Stimulated activated CD8-positive, alpha-beta memory T cell treated with anti-CD3 and anti-CD28 coated beads, Interleukin-12 subunit alpha, Interleukin-12 subunit beta, amount 100 ng/mL, for 24 hours (primary cell): ENCODE measurements around the gene EGFR.

Experiments used
- DNase-seq: peaks from one replicate; pipeline ENCODE4 v3.0.0-alpha.2; 2020; ENCODE audit errors: extremely low read depth

EGFR gene

DNA sequence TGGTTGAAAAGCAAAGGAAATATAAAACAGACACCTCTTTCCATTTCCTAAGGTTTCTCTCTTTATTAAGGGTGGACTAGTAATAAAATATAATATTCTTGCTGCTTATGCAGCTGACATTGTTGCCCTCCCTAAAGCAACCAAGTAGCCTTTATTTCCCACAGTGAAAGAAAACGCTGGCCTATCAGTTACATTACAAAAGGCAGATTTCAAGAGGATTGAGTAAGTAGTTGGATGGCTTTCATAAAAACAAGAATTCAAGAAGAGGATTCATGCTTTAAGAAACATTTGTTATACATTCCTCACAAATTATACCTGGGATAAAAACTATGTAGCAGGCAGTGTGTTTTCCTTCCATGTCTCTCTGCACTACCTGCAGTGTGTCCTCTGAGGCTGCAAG lies 191.9 kb downstream of the EGFR start:
- no peak for DNase-seq

DNA sequence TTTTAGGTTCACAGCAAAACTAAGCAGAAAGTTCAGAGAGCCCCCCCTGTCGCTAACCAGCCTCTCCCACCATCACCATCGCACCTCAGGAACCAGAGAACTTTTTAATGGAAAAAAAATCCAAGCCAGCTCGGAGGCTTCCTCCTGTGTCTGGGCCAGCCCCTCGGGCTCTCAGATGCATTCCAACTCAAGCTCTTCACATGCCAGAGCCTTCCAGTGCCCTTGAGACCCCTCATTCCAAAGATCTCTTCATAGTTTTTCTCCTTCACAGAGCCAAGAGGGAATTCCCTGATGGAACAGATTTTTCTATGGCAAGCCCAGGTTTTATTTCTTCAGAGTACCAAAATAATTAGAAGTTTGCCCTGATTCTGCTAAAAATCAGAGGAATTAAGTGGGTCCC lies 192.9 kb downstream of the EGFR start:
- DNase-seq, result no peak

DNA sequence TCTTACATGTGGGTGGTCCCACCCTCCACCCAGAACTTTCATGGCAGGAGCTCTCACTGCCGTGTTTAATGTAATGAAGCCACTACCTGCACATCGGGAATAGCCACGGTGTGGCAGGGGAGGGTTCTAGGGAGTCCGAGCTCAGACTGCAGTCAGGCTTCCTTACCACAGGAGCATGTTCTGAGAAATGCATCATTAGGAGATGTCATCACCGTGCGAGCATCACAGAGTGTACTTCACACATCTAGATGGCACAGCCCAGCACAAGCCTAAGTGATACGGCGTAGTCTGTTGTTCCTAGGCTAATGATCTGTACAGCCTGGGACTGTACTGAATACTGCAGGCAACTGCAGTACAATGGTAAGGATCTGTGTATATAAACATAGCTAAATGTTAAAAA lies 193.4 kb downstream of the EGFR start:
- DNase-seq, result no peak

DNA sequence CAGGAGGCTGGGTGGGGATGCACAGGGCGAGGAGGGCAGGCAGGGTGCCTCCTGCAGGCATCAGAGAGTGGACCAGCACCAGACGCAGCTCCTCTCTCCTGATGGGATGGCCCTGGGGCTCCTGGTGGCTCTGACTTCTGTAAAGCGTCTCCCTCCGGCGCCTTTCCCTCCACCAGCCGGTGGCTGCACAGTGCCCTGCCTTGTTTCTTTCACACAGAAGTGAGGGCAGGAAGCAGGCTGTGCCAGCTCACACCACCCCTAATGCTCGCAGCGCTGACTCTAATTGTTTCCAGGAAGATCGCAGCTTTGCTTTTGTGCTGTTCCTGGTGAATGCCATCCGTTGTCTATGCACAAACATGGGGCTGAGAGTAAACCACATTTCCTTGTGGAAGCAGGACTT lies 194.0 kb downstream of the EGFR start:
- no peak for DNase-seq

DNA sequence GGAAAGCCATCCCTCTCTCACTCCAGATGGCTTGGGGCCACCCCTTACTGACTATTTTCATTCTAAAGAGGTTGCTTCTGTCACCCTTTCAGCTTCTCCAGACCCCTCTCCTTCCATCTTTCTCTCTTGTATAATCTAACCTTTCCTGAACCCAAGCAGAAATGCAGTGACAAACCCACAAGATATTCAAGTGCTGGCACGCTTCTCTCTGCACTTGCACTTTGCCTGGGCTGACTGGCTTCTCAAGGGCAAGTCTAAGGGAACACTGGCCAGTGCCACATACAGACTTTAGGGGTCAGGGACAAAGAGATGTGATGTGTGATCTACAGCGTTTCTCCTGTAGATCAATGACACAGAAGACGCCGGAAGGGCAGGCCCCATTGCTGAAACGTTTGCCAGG lies 195.9 kb downstream of the EGFR start:
- no peak for DNase-seq

DNA sequence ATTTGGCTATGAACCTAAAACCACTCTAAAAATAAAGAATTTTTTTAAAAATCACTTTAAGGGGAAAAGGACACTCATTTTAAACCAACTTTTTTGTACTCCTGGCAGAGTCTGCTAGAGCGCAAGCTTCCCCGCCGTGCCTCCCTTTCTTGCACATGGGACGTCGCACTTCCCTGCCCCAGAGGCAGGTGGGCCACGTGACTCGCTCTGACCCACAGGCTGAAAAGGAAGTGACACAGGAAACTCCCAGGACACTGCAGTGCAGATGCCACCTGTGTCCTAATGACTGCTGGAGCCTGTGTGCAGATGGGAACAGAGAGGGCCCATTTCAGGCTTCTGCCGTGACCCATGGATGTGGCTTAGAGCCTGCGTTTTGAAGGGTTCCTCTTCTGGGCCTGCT lies 204.2 kb downstream of the EGFR start:
- no peak for DNase-seq

DNA sequence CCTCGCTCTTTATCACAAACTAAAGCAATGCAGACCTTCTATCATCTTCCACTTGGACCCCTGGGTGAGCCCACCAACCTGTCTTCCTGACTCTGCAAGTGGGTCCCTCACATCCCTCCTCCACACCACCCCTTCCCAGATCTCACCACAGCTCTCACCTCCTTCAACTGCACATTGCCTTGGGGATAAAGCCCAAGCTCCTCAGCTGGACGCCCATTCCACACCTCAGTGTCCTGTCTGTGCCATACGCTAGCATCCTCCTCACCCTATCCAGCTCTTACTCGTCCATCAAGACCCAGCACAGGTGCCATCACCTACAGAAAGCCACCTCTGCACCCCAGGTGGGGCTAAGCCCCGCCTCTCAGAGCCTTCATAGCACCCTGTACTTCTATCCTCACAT lies 205.3 kb downstream of the EGFR start:
- no peak for DNase-seq

DNA sequence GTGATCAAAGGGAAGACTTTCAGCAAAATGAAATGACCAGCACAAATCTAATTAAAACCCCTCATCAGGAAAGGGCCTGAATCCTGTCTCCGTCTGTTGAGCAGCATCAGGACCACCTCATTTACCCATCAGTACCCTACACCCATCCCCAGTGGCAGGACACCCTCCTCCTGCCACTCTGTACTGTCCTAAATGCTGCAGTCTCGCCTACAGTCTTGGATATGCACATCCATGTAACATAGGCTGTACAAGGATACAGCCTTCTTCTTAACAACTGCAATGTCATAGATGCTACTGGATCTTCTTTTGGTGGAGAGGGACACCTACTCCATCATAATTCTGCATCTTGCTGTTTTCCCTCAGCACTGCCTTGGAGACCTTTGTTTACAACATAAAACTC lies 206.0 kb downstream of the EGFR start:
- DNase-seq, result no peak

DNA sequence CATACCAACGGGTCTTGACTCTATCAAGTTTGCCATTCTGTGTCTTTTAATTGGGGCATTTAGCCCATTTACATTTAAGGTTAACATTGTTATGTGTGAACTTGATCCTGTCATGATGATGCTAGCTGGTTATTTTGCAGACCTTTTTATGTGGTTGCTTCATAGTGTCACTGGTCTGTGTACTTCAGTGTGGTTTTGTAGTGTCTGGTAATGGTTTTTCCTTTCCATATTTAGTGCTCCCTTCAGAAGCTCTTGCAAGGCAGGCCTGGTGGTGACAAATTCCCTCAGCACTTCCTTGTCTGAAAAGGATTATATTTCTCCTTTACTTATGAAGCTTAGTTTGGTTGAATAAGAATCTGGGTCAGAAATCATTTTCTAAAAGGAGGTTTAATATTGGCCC lies 211.2 kb downstream of the EGFR start:
- DNase-seq, result no peak

DNA sequence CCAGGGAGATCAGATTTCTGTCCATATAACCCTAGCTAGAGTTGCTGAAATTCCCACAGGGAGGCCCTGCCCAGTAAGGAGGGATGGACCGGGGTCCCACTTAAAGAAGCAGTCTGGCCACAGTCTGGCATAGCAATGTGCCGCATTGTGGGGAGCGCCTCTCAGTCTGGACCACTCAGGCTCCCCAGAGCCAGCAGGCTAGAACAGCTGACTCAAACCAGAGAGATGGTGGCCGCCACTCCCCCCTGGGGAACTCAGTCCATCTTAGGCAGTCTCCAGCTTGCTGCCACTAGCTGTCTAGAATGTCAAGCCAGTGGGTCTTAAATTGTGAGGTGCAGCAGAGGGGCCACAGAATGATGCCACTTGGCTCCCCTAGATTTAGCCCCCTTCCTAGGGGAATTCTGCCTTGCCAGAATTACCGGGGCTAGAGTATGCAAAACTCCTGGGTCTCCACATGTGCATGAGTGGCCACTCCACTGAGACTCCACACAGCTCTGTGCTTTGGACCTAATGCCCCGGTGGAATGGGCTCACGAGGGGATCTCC lies 213.0 kb downstream of the EGFR start:
- no peak for DNase-seq

DNA sequence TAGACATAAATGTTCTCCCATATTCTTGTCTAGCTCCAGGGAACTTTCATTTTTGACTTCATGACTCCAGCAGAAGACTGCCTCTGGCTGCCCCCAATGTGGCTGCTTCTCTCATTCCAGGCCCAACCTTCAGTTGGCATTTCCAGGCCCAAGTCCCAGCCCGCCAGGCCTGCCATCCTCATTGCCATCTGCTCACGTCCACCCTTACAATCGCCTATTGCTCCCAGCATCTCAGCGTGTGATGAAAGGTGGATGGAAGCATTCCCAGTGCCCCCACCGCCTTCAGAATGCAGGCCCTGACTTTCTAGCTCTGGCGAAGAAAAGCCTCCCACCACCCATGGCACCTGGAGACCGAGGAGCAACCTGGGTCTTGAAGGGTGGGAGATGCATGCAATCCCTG lies 214.2 kb downstream of the EGFR start:
- DNase-seq, result no peak

DNA sequence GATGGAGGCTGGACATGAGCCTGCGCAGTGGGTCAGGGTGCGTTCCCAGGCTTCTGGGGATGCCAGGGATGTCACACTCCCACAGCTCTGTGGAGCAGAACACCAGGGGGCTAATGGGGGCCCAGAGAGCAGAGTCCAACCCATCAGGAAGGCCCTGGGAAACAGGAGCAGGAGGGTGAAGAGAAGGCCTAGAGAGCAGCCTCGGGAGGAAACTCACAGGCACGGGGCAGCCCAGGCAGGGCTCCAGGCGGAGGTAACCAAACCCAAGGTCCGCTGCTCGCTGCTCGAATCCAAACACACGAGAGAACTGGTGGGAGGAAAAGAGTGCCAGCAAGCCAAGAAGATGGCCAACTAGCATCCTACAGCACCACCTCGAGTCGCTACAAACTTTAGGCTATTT lies 215.6 kb downstream of the EGFR start:
- no peak for DNase-seq

DNA sequence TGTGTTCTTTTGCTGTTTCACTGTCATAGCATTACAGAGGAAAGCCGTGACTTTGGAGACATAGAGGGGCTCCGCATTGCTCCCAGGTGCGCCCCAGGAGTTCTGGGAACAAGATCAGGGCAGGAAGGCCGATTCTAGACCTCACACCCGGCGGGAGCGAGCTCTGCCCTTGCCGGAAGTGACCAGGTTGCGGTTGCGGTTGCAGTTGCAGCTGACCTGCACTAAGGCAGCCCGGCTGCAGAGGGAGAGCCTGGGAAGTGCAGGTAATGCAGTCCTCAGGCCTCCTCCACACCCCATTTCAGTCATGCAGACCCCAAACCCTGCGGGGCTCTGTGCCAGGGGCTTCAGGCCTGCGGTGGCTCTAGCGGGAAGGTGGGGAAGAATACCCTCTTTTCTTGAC lies 216.3 kb downstream of the EGFR start:
- DNase-seq, result no peak

DNA sequence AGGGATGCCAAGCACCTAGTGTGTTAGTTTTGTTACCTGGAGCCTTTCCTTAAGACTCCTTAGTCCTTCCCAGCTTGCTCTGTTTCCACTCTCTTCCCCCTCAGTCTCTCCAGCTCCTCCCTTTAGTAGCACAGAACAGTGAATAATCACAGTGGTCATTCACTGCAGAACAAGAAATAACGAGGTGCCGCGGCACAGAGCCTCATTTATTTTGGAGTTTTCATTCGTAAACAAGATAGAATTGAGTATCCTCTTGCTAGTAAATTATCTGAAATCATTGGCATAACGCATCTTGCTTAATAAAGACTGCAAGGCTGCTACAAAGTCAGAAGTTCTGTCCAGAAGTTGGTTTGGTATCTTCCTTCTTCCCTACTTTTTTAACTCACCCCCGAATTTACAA lies 217.0 kb downstream of the EGFR start:
- DNase-seq, result no peak

DNA sequence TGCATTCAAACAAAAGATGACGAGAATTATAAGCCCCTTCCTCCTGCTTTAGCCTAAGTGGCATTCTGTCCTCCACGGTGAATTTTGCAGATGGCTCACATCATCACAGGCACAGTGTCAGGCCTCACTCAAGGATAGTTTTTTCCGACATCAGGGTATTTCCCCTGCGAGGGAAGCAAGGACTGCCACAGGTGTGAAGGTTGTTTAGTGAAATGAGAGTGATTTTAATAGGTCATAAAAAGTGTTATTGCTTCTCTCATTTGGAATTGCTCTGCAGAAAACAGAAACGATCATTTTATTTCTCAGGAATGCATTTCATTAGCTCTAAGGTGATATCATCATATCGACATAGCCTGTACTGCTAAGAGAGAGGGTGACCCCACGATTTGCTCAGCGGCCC lies 217.7 kb downstream of the EGFR start:
- DNase-seq, result no peak

DNA sequence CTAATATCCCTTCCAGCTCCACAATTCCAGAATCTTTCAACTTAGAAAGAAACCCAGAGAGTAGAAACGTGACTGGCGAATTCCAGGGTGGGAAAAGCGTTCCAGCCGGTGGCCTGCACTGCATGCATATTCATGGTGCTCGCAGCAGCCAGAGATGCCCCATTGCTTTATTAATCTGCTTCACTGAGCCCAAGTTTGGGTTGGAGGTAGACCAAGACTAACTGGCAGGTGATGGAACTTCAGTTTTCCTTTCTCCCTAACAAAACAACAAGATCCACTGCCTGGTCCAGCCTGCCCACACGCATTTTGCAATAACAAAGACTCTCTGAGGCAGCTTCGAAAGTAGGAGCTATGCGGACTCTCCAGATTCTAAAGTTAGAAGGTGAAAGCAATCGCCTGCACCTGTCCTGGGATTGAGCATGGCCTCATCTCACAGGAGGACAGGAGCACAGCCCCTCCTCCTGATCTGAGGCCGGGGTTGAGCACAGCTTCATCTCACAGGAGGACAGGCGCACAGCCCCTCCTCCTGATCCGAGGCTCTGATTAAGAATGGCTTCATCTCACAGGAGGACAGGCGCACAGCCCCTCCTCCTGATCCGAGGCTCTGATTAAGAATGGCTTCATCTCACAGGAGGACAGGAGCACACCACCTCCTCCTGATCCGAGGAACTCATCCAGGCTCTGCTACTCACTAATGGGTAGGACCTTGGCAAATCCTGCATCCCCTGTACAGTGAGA lies 218.5 kb downstream of the EGFR start:
- DNase-seq, result no peak

DNA sequence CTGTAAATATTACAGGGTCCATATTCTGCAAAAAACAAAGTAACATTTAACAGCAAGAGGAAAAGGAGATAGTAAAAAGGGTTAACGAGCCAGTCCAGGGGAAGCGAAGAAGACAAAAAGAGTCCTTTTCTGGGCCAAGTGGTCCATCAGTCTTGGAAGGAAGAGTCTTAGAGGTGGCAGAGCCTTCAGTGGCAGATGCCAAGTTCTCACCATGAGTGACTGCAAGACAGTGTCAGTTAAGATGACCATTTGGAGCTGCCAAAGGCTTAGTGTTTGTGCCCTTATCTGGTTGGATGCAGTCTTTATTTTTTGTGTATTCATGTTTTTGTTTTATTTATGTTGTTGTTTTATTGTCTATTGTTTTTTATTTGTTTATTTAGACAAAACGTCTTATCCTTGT lies 220.6 kb downstream of the EGFR start:
- DNase-seq, result no peak

DNA sequence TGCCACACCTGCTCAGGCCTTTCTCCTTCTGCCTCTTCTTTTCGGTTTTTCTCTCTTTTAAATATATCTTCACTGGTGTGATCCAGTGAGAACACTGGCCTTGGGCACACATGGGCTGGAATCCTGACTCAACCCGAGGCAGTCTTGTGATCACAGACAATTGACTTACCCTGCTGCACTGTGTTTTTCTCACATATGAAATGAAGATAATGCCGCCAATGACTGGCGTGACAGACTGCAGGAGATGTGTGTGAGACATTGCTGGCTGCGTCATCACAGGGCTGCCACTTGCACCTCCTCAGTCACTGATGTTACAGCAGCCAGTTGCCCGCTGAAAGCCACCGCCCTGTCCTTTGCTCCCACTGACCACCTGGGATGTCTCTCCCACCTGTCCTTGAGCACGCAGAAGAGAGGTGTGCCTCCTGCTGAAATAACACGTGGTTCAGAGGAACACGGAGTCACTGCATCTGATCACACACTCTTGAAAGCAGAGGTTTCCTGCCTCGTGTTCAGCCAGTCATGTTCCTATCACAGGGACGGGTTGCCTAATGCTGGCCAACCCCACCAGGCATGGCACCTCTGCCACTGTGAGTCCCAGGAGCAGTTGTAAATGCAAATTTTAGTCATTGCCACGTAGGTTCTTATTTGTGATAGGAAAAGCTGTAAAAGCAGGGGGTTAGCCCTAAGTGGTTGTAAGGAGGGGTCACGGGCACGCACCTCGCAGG lies 221.8 kb downstream of the EGFR start:
- DNase-seq, result no peak

DNA sequence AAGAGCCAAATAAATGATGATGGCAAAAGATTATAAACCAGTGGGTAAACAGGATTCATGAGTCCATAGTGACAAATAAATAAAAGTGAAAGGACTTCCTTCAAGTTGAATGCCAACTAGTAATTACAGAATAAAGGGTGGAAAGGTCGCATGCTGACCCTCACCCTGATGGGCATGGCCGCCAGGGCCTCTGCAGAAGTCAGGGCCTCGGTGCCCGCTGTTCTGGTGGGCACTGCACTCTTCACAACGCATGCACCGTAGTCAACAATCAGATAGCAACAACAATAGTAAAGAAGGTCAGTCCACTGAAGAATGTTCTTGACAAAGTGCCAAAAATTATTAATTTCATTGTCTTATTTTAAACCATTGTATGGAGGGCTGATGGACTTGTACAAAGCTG lies 223.1 kb downstream of the EGFR start:
- no peak for DNase-seq

DNA sequence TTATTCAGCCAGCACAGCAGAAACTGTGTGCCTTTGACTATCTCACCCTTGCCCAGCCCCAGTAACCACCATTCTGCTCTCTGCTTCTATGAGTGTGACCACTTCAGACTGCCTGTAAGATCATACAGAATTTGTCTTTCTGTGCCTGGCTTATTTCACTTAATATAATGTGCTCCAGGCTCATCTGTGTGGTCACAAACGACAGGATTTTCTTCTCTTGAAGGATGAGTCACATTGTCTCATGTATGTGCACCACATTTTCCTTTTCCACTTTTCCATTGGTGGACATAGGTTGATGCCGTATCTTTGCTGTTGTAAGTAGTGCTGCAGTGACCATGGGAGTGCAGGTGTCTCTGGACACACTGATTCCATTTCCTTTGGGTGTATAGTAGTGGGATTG lies 223.8 kb downstream of the EGFR start:
- DNase-seq, result no peak

DNA sequence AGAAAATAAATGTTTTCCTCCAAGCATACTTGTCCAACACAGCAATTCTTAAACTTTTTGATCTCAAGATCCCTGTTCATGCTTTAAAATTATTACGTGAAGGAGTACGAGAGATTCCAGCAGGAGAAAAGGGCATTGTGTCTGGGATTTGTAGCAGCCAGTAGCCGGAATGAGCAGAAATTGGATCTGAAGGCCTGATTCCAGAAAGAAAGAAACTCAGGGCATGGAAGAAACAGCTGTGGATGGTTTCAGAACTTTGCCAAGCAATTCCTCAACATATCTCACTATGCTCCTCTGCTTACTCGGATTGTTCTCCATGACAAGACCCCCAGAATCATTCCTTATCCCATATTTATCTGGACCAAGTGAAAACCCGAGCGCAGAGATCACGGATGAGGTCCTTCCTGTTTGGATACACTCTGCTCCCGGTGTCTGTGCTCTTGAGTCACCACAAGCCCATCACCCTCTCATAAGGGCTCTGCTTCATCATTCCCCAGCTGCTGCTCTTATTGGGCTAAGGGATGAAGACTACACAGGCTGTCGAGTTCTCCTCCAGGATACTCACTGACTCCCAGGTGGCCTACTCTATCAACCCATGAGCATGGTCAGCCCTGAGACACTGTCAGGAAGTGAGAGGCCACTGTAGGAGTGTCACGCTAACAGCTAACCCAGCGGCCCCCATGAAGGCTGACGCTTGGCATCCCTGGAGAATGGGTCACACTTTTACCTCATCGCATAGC lies 225.4 kb downstream of the EGFR start:
- no peak for DNase-seq

DNA sequence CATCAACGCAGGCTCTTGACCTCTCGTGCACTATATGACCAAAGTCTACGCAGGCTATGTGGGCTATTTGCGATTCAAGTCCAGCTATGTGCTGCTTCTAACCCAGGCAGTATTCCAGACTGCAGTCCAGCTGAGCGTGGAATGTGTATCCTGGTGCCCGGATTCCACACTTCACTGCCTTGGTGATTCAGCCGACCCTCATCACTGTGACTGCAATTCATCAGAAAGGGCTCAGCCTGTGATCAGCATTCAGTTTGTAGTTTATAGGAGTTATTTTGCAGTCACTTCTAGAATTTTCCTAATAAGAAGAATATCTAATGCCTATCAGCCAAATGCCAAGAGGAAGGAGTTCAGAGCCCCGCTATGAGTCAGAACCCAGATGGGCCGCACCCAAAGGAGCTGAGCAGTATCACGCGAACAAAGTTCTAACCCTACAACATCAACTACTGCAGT lies 226.5 kb downstream of the EGFR start:
- DNase-seq, result no peak

DNA sequence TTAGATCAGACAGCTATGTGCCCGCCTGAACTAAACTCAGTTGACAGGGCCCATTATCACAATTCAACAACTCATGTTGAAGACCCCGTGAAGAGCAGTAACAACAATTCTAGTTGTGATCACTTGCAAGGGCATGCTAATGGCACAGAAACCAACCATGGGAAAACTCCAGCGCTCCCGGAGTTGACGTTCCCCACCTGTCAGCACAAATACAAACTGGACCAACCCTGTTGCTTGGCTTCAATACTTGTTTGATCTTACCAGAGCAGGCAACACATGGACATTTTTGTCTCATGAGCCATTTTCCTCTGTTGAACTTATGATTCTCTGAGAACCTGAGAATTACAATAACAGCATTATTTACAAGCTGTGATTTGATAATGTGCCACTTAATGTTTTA lies 227.4 kb downstream of the EGFR start:
- no peak for DNase-seq
